DMS 273 (cell line): ENCODE measurements around the gene KIF17.
"Not testable (repeated sequence)": the region's sequence is repeated elsewhere in the genome, so short reads cannot be mapped to it uniquely, and the experiment has no call there.

ENCODE experiments used
- DNase-seq: peaks from one replicate; lab custom pipeline; 2025; ENCODE audit not compliant: unreplicated experiment; lab: John Stamatoyannopoulos, UW

Gene KIF17

DNA sequence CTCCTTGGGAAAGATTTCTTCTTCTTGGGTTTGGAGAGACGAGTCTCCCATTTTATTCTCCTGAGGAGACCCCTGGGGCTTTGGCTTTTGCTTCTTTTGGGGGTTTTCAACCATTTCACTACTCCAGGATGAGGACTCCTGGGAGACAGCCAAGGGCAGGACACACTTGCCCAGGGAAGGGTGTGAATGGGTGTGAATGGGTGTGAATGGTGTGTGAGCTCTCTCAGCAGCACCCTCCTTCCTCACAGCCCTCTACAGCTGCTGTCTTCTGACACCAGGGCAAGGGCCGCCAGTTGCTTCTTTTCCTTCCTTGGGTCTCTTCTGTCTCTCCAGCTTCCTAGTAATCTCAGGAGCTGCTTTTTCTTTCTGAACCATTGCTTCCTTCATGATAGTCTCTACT is 24.2 kb downstream of the KIF17 start:
- no peak for DNase-seq

DNA sequence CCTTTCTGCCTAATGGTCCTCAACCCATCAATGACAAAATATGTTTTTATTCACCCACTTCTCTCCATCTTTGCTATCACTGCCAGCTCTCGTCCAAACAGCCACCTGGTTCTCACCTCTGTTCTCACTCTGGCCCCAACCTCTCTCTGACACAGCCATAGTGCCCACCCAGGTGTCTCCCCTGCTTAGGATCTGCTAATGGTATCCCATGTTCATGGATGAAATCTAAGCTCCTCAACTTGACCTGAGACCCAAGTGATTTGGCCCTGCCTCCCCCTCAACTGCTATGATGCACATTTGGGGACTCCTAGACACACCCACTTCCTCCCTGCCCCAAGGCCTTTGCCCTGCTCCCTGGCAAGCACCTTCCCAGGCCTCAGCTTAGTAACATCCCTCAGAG is 25.9 kb downstream of the KIF17 start:
- DNase-seq = no peak

GRCh38 chr1:20689645-20690056 is 28.2 kb downstream of the KIF17 start:
- no peak for DNase-seq

GRCh38 chr1:20686883-20687725 is 30.7 kb downstream of the KIF17 start:
- peak; percentile 49 for DNase-seq

- no peak for DNase-seq
These were observed 32.1 kb downstream of the KIF17 start for GRCh38 chr1:20685741-20686140.

DNA sequence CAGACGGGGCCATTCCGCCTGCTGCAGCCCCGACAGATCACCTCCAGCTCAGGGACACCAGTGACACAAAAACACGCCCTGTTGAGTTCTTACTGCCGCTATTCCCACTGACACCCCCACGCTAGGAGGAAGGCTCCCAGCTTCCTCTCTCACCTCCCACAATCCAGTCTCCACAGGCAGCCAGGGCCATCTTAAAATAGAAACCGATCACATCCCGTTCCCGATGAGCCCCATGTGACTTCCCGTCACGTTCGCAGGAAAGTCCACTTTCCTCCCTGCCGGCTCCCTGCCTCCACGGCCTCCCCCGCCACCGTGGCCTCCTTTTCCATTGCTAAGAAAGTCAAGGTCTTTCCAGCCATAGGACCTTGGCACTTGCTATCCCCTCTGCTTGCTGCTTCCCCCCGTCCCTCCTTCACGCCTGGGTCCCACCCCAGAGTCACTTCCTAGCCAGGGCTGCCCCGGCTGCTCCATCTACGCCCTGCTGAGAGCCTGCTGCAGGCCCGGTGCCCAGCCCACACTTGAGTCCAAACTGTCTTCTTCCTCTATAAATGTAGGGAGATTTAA is 32.6 kb downstream of the KIF17 start:
- no peak for DNase-seq

GRCh38 chr1:20684651-20685050 is 33.2 kb downstream of the KIF17 start:
- no peak for DNase-seq

- no peak for DNase-seq
These were observed 33.7 kb downstream of the KIF17 start for GRCh38 chr1:20684050-20684620.

- no peak for DNase-seq
These were observed 34.2 kb downstream of the KIF17 start for GRCh38 chr1:20683614-20684013.

GRCh38 chr1:20682571-20683236 is 35.1 kb downstream of the KIF17 start:
- no peak for DNase-seq

DNA sequence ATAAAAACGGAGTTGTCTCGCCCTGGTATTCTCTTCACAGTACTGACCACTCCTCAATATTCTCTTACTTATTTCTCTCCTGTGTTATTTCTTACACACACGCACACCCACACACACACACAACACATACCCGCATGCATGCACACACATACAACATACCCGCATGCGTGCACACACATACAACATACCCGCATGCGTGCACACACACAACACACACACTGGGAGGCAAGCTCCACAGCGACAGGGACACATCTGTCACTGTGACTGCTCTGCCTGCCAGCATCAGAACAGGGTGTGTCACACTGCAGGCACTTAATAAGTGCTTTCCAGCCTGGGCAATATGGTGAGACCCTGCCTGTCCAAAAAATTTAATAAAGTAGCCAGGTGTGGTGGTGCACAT is 35.8 kb downstream of the KIF17 start:
- no peak for DNase-seq

DNA sequence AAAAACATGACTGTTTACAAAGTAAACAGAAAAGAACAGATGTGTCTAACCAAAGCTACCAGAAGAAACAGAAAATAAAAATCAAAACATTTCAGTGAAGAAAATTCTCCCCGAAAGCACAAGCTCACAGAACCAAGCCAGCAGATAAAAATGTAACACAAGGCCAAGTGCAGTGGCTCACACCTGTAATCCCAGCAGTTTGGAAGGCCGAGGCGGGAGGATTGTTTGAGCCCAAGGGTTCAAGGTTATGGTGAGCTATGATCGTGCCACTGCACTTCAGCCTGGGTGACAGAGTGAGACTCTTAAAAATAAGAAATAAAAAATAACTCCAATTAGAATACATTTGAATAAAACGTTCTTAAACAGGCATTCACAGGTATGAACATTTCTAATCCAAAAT is 37.5 kb downstream of the KIF17 start:
- DNase-seq = no peak

GRCh38 chr1:20678599-20678998 is 39.2 kb downstream of the KIF17 start:
- DNase-seq = no peak

GRCh38 chr1:20673626-20674025 is 44.2 kb downstream of the KIF17 start:
- not testable (repeated sequence) for DNase-seq

GRCh38 chr1:20672265-20672632 is 45.6 kb downstream of the KIF17 start:
- no peak for DNase-seq

GRCh38 chr1:20670936-20671335 is 46.9 kb downstream of the KIF17 start:
- no peak for DNase-seq

DNA sequence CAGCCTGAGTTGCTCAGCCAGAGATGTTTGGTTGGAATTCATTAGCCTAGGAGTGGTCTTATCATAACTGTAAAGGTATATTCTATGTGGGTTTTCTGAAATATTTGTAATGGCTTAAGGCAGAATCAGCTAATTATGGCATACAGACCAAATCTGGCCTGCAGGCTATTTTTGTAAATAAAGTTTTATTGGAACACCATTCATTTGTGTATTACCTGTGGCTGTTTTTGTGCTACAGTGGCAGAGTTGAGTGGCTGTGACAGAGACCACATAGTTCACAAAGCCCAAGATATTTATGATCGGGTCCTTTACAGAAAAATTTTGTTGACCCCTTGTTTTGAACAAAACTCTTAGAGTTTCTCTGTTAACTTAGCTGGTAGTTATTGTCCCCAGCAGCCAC is 49.2 kb downstream of the KIF17 start:
- no peak for DNase-seq

DNA sequence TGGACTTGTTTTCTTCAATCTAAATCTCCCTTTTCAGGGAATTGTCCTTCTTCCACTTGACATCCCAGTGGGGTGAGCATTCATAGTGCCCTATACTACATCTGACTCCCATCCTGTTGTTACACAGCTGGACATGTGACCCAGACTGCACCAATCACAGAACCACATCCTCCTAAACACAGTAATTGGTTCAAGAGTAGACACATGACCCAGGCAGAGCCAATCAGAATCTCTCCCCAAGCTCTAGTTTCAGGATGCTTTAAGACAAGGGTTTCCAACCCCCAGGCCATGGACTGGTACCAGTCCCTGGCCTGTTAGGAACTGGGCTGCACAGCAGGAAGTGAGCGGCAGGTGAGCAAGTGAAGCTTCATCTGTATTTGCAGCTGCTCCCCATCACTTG is 51.0 kb downstream of the KIF17 start:
- DNase-seq = peak; percentile 27

DNA sequence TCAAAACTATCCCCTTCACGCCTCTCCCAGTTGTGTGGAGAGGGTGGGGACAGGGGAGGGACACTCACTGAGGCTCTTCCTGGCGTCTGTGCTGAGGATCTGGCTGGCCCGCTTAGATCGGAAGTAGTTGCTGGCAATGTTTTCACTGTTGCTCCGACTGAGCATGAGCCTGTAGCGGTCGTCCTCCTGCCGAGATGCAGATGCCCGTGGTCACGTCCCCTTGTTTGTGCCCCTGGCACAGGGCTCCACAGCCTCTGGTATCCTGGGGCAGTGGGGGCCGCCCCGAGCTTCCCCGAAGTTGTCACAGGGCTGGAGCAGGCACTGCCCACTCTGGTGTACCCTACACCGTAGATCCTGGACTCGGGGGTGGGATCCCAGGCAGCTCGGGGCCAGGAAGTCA is 51.7 kb downstream of the KIF17 start:
- DNase-seq = no peak

- DNase-seq = no peak
These were observed 52.1 kb downstream of the KIF17 start for GRCh38 chr1:20665726-20666125.

DNA sequence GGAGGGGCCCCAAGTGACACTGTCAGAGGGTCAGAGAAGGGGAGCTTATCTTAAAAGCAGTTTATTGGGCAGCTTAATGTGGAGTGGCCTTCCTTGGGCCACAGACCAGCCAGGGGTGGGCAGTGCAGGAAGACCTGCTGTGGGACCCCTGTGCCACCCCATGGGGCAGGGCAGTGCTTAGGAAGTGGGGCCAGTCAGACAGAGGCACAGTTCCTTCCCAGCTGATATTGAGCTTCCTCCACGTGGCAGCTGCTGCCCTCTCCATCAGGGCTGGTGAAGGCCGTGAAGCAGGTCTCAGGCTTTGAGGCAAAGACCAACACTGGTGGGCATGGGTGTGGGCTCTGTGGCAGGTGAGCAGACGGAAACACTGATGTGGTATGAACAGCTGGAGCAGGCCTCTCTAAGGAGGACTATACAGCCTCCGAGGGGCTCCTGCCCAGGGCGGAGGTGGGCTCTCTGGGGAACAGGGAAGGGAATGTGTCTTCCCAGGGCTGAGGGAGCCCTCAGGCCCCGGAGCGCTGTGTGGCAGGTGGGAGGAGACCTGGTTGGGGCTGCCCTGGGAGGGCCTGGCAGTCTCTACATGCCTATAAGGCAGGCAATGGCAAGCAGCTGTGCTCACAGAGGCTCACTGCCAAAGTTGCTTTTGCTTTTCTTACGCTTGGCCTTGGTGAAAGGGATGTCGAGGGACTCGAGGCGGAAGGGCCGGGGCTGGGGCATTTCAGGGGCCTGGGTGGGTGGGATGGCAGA is 53.7 kb downstream of the KIF17 start:
- peak; percentile 30 for DNase-seq
